Activated gamma-delta T cell treated with anti-CD3 and anti-CD28 coated beads, Interleukin-2, amount 50 U/mL, for 16 hours (primary cell): ENCODE measurements around the gene SYNPO2.
A peak's percentile ranks its signal among the peaks of the same experiment; 100 is the strongest.
"Not testable (repeated sequence)": the region's sequence is repeated elsewhere in the genome, so short reads cannot be mapped to it uniquely, and the experiment has no call there.

Experiments
- DNase-seq: peaks from one replicate; pipeline ENCODE4 v3.0.0-alpha.2; 2020; ENCODE audit warnings: low read depth

Gene SYNPO2, protein sequence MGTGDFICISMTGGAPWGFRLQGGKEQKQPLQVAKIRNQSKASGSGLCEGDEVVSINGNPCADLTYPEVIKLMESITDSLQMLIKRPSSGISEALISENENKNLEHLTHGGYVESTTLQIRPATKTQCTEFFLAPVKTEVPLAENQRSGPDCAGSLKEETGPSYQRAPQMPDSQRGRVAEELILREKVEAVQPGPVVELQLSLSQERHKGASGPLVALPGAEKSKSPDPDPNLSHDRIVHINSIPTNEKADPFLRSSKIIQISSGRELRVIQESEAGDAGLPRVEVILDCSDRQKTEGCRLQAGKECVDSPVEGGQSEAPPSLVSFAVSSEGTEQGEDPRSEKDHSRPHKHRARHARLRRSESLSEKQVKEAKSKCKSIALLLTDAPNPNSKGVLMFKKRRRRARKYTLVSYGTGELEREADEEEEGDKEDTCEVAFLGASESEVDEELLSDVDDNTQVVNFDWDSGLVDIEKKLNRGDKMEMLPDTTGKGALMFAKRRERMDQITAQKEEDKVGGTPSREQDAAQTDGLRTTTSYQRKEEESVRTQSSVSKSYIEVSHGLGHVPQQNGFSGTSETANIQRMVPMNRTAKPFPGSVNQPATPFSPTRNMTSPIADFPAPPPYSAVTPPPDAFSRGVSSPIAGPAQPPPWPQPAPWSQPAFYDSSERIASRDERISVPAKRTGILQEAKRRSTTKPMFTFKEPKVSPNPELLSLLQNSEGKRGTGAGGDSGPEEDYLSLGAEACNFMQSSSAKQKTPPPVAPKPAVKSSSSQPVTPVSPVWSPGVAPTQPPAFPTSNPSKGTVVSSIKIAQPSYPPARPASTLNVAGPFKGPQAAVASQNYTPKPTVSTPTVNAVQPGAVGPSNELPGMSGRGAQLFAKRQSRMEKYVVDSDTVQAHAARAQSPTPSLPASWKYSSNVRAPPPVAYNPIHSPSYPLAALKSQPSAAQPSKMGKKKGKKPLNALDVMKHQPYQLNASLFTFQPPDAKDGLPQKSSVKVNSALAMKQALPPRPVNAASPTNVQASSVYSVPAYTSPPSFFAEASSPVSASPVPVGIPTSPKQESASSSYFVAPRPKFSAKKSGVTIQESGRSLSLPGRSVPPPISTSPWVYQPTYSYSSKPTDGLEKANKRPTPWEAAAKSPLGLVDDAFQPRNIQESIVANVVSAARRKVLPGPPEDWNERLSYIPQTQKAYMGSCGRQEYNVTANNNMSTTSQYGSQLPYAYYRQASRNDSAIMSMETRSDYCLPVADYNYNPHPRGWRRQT

DNA sequence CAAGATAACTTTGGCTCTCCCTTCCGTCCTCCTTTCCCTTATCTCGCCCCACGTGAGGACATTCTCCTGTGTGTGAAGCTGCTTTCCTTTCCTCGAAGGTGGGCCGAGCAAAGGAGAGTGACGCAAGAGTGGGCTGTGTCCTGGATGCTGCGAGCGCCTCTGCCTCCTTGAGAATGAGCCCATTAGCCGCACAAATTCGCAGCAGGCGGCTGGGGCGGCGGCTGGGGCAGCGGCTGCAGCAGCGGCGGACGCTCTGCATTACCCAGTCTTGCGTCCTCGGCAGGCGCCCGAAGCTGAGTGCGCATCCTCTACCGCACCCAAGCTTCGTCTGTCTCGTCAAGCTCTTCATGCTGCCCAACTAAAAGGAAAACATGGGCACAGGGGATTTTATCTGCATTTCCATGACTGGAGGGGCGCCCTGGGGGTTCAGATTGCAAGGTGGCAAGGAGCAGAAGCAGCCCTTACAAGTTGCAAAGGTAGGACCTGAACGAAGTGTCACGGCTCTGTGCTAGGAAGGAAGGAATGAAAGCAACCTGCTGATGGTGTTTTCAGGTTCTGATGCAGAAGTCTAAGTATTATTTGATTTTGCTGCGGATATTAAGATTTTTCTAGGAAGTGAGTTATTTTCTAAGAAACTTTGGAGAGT lies at the start of gene SYNPO2:
SYNPO2 (plus strand) TSS at position 189 of the 646 bp plus-strand sequence; CDS start at position 372, 183 bp downstream.
- no peak for DNase-seq

DNA sequence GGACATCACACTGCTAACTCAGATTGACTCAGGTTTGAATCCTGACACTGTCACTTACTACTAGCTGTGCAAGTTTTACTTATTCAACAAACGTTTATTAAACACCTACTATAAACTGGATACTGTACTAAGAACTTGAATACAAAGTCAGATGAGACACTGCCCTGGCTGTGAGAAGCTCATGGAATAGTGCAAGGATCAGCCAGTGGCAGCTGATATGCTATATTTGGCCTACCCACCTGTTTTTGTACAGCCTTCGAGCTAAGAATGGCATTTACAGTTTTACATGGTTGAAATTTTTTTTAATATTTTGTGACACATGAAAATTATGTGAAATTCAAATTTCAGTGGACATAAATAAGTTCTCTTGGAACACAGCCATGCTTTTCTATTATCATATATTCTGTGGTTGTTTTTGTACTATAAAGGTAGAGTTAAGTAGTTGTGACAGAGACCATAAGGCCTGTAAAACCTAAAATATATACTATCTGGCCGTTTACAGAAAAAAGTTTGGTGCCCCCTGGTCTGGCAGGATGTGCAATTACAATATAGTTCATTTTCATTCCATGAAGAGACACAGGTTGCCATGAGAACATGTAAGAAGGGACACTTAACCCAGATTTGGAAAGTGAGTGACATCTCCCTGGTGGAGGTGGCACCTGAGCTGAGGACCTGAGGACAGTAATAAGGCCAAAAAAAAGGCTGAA lies 49.3 kb upstream of the SYNPO2 start:
- DNase-seq: no peak

DNA sequence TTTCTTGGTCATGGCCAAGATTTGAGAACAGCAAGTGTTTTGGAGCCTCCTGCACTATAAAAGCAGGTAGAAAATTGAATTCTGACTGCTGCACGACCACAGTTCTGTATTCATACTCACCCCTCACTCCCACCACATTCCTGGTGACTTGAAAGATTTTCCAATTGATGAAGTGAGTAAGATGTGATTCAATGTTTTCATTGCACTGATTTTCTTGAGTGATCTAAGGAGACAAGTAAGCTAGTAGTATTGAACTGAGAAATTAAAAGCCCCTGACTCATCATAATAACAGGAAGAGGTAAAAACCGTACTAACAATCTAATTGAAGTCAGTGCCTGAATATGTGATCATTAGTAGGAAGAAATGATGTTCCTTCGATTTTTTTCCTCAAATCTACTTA lies 46.6 kb upstream of the SYNPO2 start:
- DNase-seq: no peak

DNA sequence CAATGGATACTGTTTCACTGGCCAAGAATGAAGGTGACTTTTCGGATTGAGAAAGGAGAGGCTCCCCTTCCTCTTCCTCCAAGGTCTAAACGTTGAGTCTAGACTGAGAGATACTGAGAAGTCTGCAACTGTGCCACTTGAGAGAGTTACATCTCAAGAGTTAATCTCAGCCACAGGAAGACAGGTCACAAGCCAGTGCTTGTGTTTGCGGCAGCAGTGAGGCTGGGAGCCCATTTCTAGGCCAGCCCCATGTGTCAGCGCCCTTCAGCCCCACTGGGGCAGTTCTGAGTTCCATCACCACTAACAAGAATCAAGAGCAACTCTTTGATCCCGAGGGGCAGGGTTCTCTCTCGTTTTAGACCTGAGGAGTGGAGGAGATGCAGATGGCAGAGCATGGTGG lies 45.4 kb upstream of the SYNPO2 start:
- no peak for DNase-seq

DNA sequence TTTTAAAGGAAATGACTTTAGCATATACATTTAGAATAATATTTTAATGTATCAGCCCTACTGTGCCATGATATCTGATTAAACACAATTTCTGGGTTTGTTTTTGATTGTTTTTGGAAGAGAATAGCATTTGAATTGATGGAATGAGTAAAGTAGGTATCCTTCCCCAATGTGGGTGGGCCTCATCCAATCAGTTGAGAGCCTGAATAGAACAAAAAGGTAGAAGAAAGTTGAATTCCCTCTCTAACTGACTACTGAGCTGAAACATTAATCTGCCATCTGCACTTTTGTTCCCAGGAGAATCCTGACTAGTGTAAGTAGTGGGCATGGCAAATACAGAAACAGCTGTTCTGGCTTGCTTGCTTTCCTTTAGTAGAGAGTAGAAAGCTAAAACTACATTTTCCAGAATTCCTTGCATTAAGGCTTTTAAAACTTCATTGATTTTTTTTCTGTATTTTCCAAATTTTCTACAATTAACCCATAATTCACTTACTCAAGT lies 43.1 kb upstream of the SYNPO2 start:
- DNase-seq: no peak

DNA sequence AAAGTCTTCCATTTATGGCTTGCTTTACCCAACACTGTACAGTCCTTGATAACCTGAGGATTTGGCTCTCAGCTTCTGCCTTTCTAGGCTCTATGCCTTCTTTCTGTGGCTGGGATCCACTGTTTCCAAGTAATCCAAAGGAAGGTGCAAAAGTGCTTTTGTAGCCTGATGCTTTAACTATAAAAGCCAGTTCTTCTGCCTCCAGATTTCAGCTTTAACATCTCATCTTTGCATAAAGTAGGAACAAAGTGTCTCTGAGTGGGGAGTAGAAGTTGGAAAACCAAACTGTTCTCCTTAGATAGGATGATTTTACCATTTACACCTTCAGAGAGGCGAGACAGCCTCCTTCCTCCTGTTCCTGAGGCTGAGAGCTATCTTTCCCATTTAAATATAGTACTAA lies 41.7 kb upstream of the SYNPO2 start:
- no peak for DNase-seq

DNA sequence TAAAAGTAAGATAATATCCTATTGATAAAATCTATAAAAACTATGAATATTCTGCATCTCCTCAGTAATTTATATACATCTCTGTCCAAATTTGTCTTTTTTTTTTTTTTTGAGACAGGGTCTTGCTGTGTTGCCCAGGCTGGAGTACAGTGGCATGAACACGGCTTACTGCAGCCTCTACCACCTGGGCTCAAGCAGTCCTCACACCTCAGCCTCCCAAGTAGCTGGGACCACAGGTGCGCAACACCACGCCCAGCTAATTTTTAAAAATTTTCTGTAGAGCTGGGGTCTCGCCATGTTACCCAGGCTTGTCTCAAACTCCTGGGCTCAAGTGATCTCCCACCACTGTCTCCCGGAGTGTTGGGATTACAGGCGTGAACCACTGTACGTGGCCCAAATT lies 40.4 kb upstream of the SYNPO2 start:
- no peak for DNase-seq

DNA sequence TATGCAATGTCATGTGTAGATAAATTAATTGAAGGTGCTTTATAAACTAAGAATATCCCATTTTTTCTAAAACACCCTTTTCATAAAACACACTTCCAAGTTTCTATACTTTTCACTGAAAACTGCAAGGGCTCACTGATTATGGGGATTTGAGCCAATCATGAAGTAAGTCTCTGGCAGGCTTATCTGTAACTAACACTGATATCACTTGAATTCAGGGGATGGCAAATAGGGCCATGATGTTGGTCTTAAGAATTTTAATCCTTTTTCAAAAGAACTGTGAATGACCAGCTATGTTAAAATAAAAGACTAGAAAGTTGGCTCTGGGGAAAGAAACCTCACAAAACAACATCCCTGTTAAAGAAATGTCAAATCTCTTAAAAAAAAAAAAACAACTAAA lies 39.8 kb upstream of the SYNPO2 start:
- no peak for DNase-seq

DNA sequence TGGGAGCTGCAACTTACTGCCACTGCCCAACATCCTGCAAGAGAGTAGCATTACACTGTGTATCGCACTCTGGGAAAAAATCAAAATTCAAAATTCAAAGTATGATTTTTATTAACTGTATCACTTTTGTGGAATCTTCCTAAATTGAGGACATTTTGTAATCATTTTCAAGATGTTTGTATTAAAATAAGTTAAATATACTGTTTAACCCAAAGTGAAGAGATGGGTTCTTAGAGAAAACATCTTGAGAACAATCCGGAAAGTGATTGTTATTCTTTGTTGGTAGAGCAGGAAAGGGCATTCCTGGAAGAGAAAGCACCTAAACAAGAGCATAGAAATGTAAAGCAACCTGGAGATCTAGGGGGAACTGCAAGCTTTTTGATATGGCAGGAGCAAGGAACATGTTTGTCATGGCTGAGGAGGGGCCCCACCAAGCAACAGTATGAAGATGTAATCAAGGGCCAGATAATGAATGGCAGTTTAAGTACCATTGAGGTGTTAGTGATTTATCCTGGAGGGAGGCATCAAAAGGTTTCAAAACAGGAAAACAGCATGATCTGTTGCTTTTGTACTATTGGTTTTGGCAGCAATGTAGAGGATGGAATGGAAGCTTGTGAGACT lies 38.7 kb upstream of the SYNPO2 start:
- DNase-seq: no peak

DNA sequence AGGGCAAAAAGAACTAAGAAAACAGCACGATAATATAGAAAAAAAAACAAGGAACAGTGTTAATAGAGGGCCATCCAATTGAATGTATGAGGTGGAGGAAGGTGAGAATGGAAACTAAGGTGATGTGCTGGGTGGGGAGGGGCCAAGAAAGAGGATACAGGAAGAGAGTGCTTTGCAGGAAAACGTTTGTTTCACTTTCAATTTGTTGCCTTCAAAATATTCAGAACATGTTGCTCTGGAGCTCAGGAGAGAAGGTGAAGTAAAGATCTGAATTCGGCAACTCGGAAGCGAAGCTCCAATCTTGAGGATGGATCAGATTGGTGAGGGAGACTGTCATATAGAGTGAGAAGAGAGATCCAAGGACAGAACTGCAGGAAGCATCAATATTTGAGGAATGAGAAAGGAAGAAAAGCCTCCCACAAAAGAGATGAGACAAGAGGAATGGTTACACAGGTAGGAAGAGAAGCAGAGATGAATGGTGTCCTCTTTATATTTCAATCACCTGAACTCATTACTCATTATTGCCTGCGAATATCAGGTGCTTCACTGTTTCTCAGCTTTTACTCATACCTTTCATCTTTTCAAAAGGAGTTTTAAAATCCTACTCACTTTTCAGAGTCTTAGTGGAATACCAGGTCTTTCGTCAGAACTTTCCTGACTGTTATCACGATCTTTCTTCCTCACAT lies 38.0 kb upstream of the SYNPO2 start:
- DNase-seq: peak; percentile 15

DNA sequence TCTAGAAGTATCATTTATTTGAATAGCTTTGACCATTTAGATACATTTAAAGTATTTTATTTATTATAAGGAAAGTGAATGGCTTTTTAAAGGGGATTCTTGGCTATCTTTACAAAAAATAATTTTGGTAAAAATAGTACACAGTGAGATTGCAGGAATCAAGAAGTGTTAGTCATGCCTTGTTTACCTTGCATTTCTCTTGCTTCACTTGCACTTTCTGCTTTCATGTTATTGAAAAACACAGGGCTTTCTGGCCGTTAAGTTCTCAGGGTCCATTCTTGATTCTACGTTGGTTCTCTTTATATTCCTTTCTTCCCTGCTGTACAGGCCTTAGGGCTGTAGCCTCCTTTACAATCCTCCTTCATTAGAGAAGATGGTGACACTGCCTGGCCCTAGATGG lies 30.9 kb upstream of the SYNPO2 start:
- no peak for DNase-seq

DNA sequence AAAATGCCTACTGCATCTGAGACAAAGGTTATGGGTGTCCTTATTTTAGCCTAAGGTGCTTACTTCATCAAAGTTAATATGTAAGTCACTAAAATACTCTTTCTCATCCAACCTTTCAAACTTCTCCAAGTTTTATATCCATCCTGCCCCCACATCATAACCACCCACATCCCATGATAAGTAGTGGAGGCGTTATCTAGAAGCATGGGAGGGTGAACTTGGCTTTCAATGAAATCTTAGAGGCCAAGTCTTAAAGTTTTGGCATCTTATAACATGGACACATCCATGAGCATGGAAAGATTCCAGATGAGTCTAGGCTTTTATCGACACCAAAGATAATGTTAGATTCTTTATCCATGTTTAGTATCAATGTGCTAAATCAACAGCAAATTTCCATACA lies 29.9 kb upstream of the SYNPO2 start:
- no peak for DNase-seq

DNA sequence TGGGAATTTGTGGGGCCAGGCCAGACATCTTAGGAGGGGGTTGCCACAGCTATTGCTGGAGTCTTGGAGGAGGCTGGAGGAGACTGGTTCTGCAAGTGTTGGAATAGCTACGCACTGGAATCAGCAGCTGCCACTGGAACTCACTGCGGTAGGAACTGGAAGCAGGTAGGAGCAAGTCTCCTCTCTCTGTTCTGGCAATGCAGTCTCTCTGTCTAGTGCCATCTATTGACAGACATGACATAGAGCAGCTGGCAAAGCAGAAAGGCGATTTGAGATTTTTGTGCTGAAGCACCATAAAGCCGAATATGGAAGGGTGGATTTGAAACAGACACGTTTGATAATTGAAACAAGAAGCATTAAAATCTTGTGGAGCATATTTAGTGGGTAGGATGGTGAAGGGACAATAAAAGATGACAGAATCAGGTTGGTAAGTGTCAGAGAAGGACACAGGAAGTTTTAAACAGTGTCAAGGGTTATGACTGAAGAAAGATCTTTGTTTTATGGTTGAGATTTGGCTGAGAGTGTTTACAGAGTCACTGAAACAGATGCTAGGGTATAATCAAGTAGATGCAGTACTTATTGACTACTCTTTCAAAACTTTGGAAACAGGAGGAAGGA lies 23.5 kb upstream of the SYNPO2 start:
- no peak for DNase-seq

DNA sequence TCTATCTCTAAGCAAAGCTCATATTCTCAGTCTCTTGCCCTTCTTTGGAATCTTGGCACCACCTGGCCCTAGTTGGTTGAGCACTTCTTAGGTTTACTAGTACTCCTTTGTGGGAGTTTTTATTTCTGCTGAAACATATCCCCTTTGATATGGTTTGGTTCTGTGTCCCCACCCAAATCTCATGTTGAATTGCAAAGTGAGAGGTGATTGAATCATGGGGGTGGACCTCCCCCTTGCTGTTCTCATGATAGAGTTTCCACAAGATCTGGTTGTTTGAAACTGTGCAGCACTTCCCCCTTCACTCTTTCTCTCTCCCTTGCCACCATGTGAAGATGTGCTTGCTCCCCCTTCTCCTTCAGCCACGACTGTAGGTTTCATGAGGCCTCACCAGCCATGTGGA lies 22.2 kb upstream of the SYNPO2 start:
- DNase-seq: no peak

DNA sequence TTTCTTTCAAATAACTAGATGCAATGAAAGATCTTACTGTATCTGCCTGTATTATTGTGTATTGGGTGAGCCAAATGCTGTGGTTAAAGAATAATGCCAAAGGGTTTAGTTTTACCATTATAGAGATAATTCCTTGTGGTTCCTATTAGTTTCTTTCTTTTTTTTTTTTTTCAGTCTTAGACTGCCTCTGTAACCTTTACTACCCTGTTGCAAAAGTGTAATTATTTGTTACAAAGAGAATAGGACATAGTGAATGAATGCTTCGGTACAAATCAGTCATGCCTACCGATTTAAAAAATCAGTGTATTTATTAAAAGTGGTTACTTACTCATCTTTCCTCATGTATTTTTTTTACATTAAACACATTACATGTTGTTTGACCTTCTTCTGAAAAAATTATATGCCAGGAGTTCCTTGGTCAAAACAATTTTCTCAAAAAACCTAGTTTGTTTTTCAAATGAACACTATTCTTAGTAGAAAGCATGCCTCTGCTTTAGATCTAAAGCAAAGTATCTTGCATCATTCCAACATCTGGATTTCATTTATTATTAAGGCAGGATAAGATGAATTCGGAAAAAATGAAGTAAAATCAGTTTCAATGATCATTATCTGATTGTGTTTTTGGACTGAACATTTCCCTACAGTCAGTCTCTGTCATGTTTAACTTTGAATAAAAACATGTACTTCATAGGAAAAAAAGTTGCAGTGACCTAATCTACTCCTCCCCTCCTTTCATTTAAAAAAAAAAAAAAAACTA lies 21.2 kb upstream of the SYNPO2 start:
- no peak for DNase-seq

DNA sequence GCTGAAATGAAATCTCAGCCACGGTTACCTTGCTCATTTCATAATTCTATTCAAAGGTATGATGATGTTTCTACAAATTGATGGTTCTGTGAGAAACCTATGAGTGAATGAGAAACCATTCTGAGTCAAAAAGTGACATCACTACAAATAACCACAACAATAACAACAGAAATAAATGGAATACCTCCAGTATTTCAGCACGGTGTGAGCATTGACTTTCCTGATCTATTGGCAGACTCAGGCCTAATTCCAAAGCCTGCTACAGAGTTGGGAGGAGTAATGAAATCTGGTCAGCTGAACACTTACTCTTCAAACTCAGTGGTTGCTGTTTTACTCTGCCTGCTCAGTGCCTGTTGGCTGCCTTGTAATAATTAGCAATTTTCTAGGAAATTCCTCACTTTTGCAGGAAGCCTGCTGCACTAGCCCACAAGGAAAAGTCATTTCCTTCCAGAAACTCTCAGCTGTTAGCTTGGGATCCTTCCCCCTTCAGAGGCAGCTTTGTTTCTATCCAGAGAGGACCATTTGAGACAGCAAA lies 18.8 kb upstream of the SYNPO2 start:
- no peak for DNase-seq

DNA sequence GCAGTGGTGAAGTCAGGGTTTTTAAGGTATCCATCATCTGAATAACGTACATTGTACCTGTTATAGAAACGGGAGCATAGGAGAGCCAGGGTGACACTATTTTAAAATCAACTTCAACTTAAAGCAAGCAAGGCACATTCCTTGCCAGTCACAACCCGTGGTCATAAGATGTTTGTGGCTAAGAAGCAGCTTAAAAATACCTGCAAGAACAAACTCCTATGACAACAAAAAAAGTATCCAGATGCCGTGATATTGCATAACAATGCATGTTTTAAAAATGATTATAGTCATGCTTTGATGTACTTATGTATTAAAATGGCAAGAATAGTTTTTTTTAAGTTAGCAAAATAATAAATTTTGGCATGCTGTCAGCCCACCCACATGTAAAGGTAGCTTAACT lies 16.5 kb upstream of the SYNPO2 start:
- DNase-seq: no peak

DNA sequence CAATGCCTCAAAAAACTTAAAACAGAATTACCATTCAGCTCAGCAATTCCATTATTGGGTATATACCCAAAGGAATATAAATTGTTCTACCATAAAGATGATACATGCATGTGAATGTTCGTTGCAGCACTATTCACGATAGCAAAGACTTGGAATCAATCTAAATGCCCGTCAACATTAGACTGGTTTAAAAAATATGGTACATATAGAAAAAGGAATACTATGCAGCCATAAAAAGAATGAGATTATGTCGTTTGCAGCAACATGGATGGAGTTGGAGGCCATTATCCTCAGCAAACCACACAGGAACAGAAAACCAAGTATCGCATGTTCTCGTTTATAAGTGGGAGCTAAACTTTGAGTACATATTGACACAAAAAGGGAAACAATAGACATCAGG lies 10.9 kb upstream of the SYNPO2 start:
- DNase-seq: no peak

DNA sequence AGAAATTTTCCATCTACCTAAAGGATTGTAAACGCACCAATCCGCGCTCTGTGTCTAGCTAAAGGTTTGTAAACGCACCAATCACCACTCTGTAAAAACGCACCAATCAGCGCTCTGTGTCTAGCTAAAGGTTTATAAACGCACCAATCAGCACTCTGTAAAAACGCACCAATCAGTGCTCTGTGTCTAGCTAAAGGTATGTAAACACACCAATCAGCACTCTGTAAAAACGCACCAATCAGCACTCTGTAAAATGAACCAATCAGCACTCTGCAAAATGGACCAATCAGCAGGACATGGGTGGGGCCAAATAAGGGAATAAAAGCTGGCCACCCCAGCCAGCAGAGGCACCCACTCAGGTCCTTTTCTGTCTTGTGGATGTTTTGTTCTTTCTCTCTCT lies 10.1 kb upstream of the SYNPO2 start:
- DNase-seq: not testable (repeated sequence)
